Uterus (tissue), 4 donors: ENCODE data around the gene MRPL37. TPM values are rescaled to one million over a fixed set of nuclear protein-coding genes. Genes with fewer than 3 reads are reported as not detected.

Source experiments
- DNase-seq, 2 donors: peaks; one replicate each; pipeline ENCODE4 v3.0.0-alpha.2; 2019 to 2020
- H3K27ac ChIP-seq, 2 donors: fragments of 200-600 bp; sonication (generic); 1 replicate in 1 of 2; 2 replicates in 1 of 2; pipeline ENCODE4 v1.5.1; 2016 to 2018
- H3K27me3 ChIP-seq, 2 donors: fragments of 200-600 bp; sonication (generic); one replicate each; pipeline ENCODE4 v1.5.1; 2018 to 2019; ENCODE audit warnings: control low read depth in 1 of 2
- H3K36me3 ChIP-seq, 2 donors: fragments of 200-600 bp; sonication (generic); one replicate each; pipeline ENCODE4 v1.5.1; 2019; ENCODE audit warnings: control low read depth in 1 of 2
- H3K4me1 ChIP-seq, 2 donors: fragments of 200-600 bp; sonication (generic); one replicate each; pipeline ENCODE4 v1.5.1; 2018 to 2019; ENCODE audit warnings: control low read depth in 1 of 2
- H3K4me3 ChIP-seq, 2 donors: fragments of 200-600 bp; sonication (generic); 1 replicate in 1 of 2; 2 replicates in 1 of 2; pipeline ENCODE4 v1.5.1; 2018 to 2019; ENCODE audit warnings: mild to moderate bottlenecking in 1 of 2
- H3K9me3 ChIP-seq, 2 donors: fragments of 200-600 bp; sonication (generic); one replicate each; pipeline ENCODE4 v1.5.1; 2019; ENCODE audit warnings: control low read depth in 1 of 2
- CTCF ChIP-seq, 4 experiments: fragments of 200-600 bp in 2 of 4; fragments of 450-650 bp in 2 of 4; sonication (generic) in 2 of 4; IDR thresholded peaks; one replicate each; pipeline ENCODE4 v1.5.1; 2016 to 2019; ENCODE audit warnings: antibody characterized with exemption in 4 of 4, mild to moderate bottlenecking in 2 of 4, moderate library complexity in 1 of 4
- POLR2A ChIP-seq, 2 donors: fragments of 450-650 bp; IDR thresholded peaks; one replicate each; pipeline ENCODE4 v1.6.1; 2016; ENCODE audit warnings: antibody characterized with exemption in 2 of 2, mild to moderate bottlenecking in 1 of 2, moderate library complexity in 1 of 2
- intact Hi-C: fragments of 100-400 bp; cut with DNase I; formaldehyde crosslinking; loops from one replicate; pipeline ENCODE4 v1.15.1; 2023; ENCODE audit warnings: low total_unique reads
- total RNA-seq, 4 donors: library from RNA; depleted of rRNA in 3 of 4; stranded (reverse); fragments of >200 nt in 3 of 4; gene quantifications; one replicate each; pipeline versions ENCODE4 v1.1.0 to v1.2.4, GENCODE V29; 2014 to 2023
- donor health status: DM: yes; HTN: yes; CAD: no.

The MRPL37 gene
- total RNA-seq, 4 donors from 2014 or later: 4.4 to 52.9 (median 39.0) TPM

GRCh38 chr1:54167422-54168139 lies 32.4 kb upstream of the MRPL37 start:
- Histone ChIP-seq H3K4me1 (no peaks in the 10 kb centered on the region), H3K36me3 (no peaks in the 10 kb centered on the region), H3K4me3 (no peak overlapping the region), H3K27ac (no peak overlapping the region), H3K27me3 (no peaks in the 10 kb centered on the region), H3K9me3 (no peaks in the 10 kb centered on the region)
- no peak for TF ChIP-seq CTCF (IDR thresholded peaks at IDR 0.05)
- no peak for TF ChIP-seq POLR2A (IDR thresholded peaks at IDR 0.05)
- no peak for DNase-seq
- intact Hi-C loops: no loop called here

GRCh38 chr1:54168206-54168965 lies 31.6 kb upstream of the MRPL37 start:
- Histone ChIP-seq H3K9me3 (no peaks in the 10 kb centered on the region), H3K27ac (no peak overlapping the region), H3K36me3 (no peaks in the 10 kb centered on the region), H3K4me3 (no peak overlapping the region), H3K4me1 (no peaks in the 10 kb centered on the region), H3K27me3 (no peaks in the 10 kb centered on the region)
- TF ChIP-seq POLR2A (IDR thresholded peaks at IDR 0.05) (no peak), CTCF (IDR thresholded peaks at IDR 0.05) (no peak)
- intact Hi-C loops: no loop called here
- DNase-seq: no peak

GRCh38 chr1:54169068-54169467 lies 30.9 kb upstream of the MRPL37 start:
- TF ChIP-seq CTCF (IDR thresholded peaks at IDR 0.05) (no peak), POLR2A (IDR thresholded peaks at IDR 0.05) (no peak)
- Histone ChIP-seq H3K36me3 (no peaks in the 10 kb centered on the region), H3K9me3 (no peaks in the 10 kb centered on the region), H3K27ac (no peak overlapping the region), H3K4me1 (no peaks in the 10 kb centered on the region), H3K27me3 (no peaks in the 10 kb centered on the region), H3K4me3 (no peak overlapping the region)
- no peak for DNase-seq
- intact Hi-C loops: no loop called here

DNA sequence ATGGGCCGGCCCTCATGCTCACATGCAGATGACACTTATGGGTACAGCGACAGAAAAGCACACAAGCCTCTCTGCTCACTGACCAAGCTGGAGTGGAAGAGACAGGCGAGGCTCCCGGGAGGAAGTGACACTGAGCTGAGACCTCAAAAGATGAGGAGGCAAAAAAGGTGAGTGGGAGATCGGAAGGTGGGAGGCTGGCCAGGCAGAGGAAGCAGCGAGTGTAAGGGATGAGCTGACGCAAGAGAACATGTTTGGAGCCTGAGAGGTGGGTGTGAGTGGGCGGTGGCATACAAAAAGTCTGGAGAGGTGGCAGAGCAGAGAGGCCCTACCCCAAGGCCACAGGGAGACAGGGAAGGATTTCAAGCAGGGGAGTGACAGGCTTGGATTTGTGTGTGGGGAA lies 29.0 kb upstream of the MRPL37 start:
- Histone ChIP-seq H3K9me3 (no peaks in the 10 kb centered on the region), H3K36me3 (no peaks in the 10 kb centered on the region), H3K4me1 (no peaks in the 10 kb centered on the region), H3K27me3 (no peaks in the 10 kb centered on the region), H3K4me3 (no peak overlapping the region), H3K27ac (no peak overlapping the region)
- no peak for DNase-seq
- TF ChIP-seq CTCF (IDR thresholded peaks at IDR 0.05): no peak
- no peak for TF ChIP-seq POLR2A (IDR thresholded peaks at IDR 0.05)
- intact Hi-C loops: no loop called here

DNA sequence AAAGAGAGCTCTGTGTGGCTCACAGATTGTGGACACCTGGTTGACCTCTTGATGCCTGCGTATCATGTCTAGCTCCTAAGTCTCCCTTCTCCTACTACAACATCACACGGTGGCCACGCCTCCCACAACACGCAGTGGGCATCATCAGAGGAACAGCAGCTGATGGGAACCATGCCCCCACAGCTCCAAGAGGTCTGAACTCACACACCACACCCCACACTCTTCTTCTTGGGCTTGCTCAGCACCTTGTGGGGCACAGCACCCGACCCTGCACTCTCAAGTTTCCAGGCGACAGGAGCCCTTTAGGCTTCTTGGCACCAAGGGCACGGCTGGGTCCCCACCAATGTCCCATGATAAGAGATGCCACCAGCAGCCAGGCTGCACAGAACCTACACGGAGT lies 28.4 kb upstream of the MRPL37 start:
- no peak for TF ChIP-seq POLR2A (IDR thresholded peaks at IDR 0.05)
- TF ChIP-seq CTCF (IDR thresholded peaks at IDR 0.05): no peak
- Histone ChIP-seq H3K9me3 (no peaks in the 10 kb centered on the region), H3K4me1 (no peaks in the 10 kb centered on the region), H3K36me3 (no peaks in the 10 kb centered on the region), H3K27ac (no peak overlapping the region), H3K27me3 (no peaks in the 10 kb centered on the region), H3K4me3 (no peak overlapping the region)
- intact Hi-C loops: no loop called here
- DNase-seq: no peak
